HepG2 (cell line): ENCODE measurements around the gene CUL7. TPM values are rescaled to one million over a fixed set of nuclear protein-coding genes. Genes with fewer than 3 reads are reported as not detected.

Source experiments
- ATAC-seq: fragments of 200-7000 bp; cut with Tn5 transposase; 3 replicates; pipeline ENCODE4 v1.9.1; 2020; ENCODE audit warnings: mild to moderate bottlenecking, moderate library complexity
- BruUV-seq: library from RNA; stranded (reverse); fragments of 400-500 nt; replicated peaks from 2 replicates; lab custom pipeline; 2021; lab: Mats Ljungman, UMichigan
- CTCF ChIA-PET: fragments of 300-600 bp; formaldehyde crosslinking; extraction: SDS; loops from one replicate; lab custom pipeline; 2021; ENCODE audit warnings: low total read pairs, inconsistent platforms, low intra/inter-chr PET ratio; lab: Yijun Ruan, JAX
- POLR2A ChIA-PET: fragments of 350-600 bp; sonication (Branson Sonifier 250); formaldehyde crosslinking; loops from one replicate; lab custom pipeline; 2020; ENCODE audit warnings: antibody characterized with exemption, inconsistent platforms; lab: Yijun Ruan, JAX
- DNase-seq: peaks from one replicate; pipeline ENCODE4 v3.0.0-alpha.2; 2015; ENCODE audit warnings: low spot score
- FAIRE-seq: peaks from 3 replicates; lab custom pipeline; 2011; peaks lifted over from hg19 to GRCh38; lab: Jason Lieb, UNC
- H2AFZ ChIP-seq: one replicate; pipeline ENCODE4 v1.6.1; 2011; ENCODE audit warnings: low read length, inconsistent platforms
- H3K27ac ChIP-seq: fragments of 300-600 bp; 3 replicates; pipeline ENCODE4 v1.8.0; 2011; ENCODE audit warnings: mixed run types, mild to moderate bottlenecking, mixed read lengths, low read length, inconsistent platforms; ENCODE audit not compliant: insufficient read depth; ENCODE audit errors: extremely low read length
- H3K27me3 ChIP-seq, 2 experiments: fragments of 200-600 bp in 1 of 2; 2 replicates in 1 of 2; 3 replicates in 1 of 2; pipeline versions ENCODE4 v1.6.0 to v1.8.0; 2011; ENCODE audit warnings: low read length in 2 of 2, mild to moderate bottlenecking in 2 of 2, moderate library complexity in 2 of 2, inconsistent platforms in 1 of 2; ENCODE audit not compliant: insufficient read depth in 2 of 2, control insufficient read depth in 1 of 2
- H3K36me3 ChIP-seq, 2 experiments: fragments of 200-600 bp in 1 of 2; replicated peaks in 1 of 2; 2 replicates in 1 of 2; 3 replicates in 1 of 2; pipeline versions ENCODE4 v1.5.1 to v1.8.0; 2011; ENCODE audit warnings: low read length in 2 of 2, inconsistent platforms in 1 of 2; ENCODE audit not compliant: insufficient read depth in 2 of 2, control insufficient read depth in 1 of 2
- H3K4me1 ChIP-seq: 2 replicates; pipeline ENCODE4 v1.5.1; 2012; ENCODE audit warnings: low read length, inconsistent platforms; ENCODE audit not compliant: insufficient read depth
- H3K4me2 ChIP-seq: 2 replicates; pipeline ENCODE4 v1.6.0; 2011; ENCODE audit warnings: low read depth, low read length, inconsistent platforms
- H3K4me3 ChIP-seq, 3 experiments: fragments of 200-600 bp in 1 of 3; sonication (generic), shearing (Covaris generic) in 1 of 3; replicated peaks in 1 of 3; 2 replicates each; pipeline ENCODE4 v1.5.1; 2011 to 2016; ENCODE audit warnings: low read length in 3 of 3, inconsistent platforms in 2 of 3, low read depth in 2 of 3, mild to moderate bottlenecking in 2 of 3, control low read depth in 1 of 3, mixed read lengths in 1 of 3; ENCODE audit not compliant: insufficient read depth in 1 of 3
- H3K79me2 ChIP-seq: one replicate; pipeline ENCODE4 v1.6.1; 2011; ENCODE audit warnings: low read length, inconsistent platforms; ENCODE audit not compliant: insufficient read depth
- H3K9ac ChIP-seq: 2 replicates; pipeline ENCODE4 v1.6.0; 2011; ENCODE audit warnings: mild to moderate bottlenecking, low read depth, low read length, inconsistent platforms; ENCODE audit not compliant: insufficient read depth
- H3K9me3 ChIP-seq: 2 replicates; pipeline ENCODE4 v1.5.1; 2012; ENCODE audit warnings: mild to moderate bottlenecking, low read length
- H4K20me1 ChIP-seq: 2 replicates; pipeline ENCODE4 v1.6.0; 2011; ENCODE audit warnings: inconsistent platforms, mild to moderate bottlenecking, low read length, moderate library complexity; ENCODE audit not compliant: insufficient read depth
- BCL6 ChIP-seq: IDR thresholded peaks from 2 replicates; pipeline ENCODE4 v1.6.1; 2016; ENCODE audit warnings: missing genetic modification reagents, missing compliant biosample characterization
- CTCF ChIP-seq: sonication (generic); formaldehyde crosslinking; IDR thresholded peaks from 2 replicates; pipeline ENCODE4 v1.5.0; 2020; ENCODE audit warnings: mild to moderate bottlenecking, missing genetic modification reagents, moderate library complexity
- E2F5 ChIP-seq: sonication (generic); formaldehyde crosslinking; conservative IDR thresholded peaks from 2 replicates; pipeline ENCODE4 v1.4.0; 2020; ENCODE audit warnings: missing genetic modification reagents
- FOXO1 ChIP-seq: sonication (generic); formaldehyde crosslinking; IDR thresholded peaks from 2 replicates; pipeline ENCODE4 v1.4.0; 2020; ENCODE audit warnings: missing genetic modification reagents
- HMGA1 ChIP-seq: sonication (generic); formaldehyde crosslinking; conservative IDR thresholded peaks from 2 replicates; pipeline ENCODE4 v1.4.0; 2020; ENCODE audit warnings: missing genetic modification reagents
- MIER2 ChIP-seq: IDR thresholded peaks from 2 replicates; pipeline ENCODE4 v1.6.1; 2016; ENCODE audit warnings: missing biosample characterization, missing genetic modification reagents
- RFX1 ChIP-seq: fragments of 450-650 bp; IDR thresholded peaks from 2 replicates; pipeline ENCODE4 v1.6.1; 2017
- SMAD3 ChIP-seq: sonication (generic); formaldehyde crosslinking; IDR thresholded peaks from 2 replicates; pipeline ENCODE4 v1.4.0; 2020; ENCODE audit warnings: missing genetic modification reagents
- SMARCC2 ChIP-seq: fragments of 450-650 bp; IDR thresholded peaks from 2 replicates; pipeline ENCODE4 v1.6.1; 2017; ENCODE audit warnings: antibody characterized with exemption, mild to moderate bottlenecking
- SOX13 ChIP-seq, 3 experiments: fragments of 450-650 bp in 1 of 3; sonication (generic) in 1 of 3; formaldehyde crosslinking in 1 of 3; IDR thresholded peaks in 2 of 3; conservative IDR thresholded peaks in 1 of 3; 2 replicates each; pipeline versions ENCODE4 v1.5.0 to v1.6.1; 2016 to 2020; ENCODE audit warnings: antibody characterized with exemption in 1 of 3, mild to moderate bottlenecking in 1 of 3, missing compliant biosample characterization in 1 of 3, missing genetic modification reagents in 1 of 3, moderate library complexity in 1 of 3
- ZNF142 ChIP-seq: sonication (generic); formaldehyde crosslinking; IDR thresholded peaks from 2 replicates; pipeline ENCODE4 v1.4.0; 2020; ENCODE audit warnings: missing genetic modification reagents
- ZNF33A ChIP-seq: sonication (generic); formaldehyde crosslinking; IDR thresholded peaks from 2 replicates; pipeline ENCODE4 v1.5.1; 2020; ENCODE audit warnings: missing genetic modification reagents, mild to moderate bottlenecking, moderate library complexity, borderline replicate concordance
- ZNF546 ChIP-seq: sonication (generic); formaldehyde crosslinking; conservative IDR thresholded peaks from 2 replicates; pipeline ENCODE4 v1.8.1; 2023; ENCODE audit warnings: mild to moderate bottlenecking, missing genetic modification reagents
- ZSCAN25 ChIP-seq: sonication (generic); formaldehyde crosslinking; IDR thresholded peaks from 2 replicates; pipeline ENCODE4 v1.8.0; 2022; ENCODE audit warnings: mild to moderate bottlenecking, missing genetic modification reagents
- WGBS: methylation state at CpG from one replicate; pipeline ENCODE4 v1.1.6; 2017; ENCODE audit warnings: low lambda C conversion rate; 5-methylcytosine and 5-hydroxymethylcytosine counted together
- in situ Hi-C: cut with HindIII; loops from 2 replicates; pipeline ENCODE4 v1.10.0; 2017; ENCODE audit warnings: low pct_unique_long_range_greater_than_20kb; ENCODE audit not compliant: extremely low pct_ligation_motif_present
- intact Hi-C: fragments of 100-400 bp; cut with micrococcal nuclease; formaldehyde crosslinking; loops from one replicate; pipeline ENCODE4 v1.10.0; 2022; ENCODE audit not compliant: unreplicated experiment
- polyA plus RNA-seq, 8 experiments: library from polyadenylated mRNA; depleted of rRNA in 3 of 8; stranded (reverse) in 7 of 8; unstranded in 1 of 8; fragments of >200 nt; fragmentation: Illumina TruSeq in 4 of 8; extraction: Trizol in 4 of 8; gene quantifications; 2 replicates each; pipeline versions ENCODE4 v1.2.1 to v1.2.3, GENCODE V29; 2011 to 2016; ENCODE audit warnings: low read depth in 4 of 8, missing spikeins in 1 of 8, mixed read lengths in 1 of 8; ENCODE audit not compliant: insufficient read depth in 1 of 8
- total RNA-seq, 5 experiments: library from RNA; depleted of rRNA; stranded (reverse); fragments of >200 nt; fragmentation: Illumina TruSeq; extraction: Trizol; gene quantifications; 2 replicates each; pipeline ENCODE4 v1.2.3, GENCODE V29; 2016; ENCODE audit warnings: low read depth in 1 of 5

Gene CUL7
- total and polyA plus RNA-seq, 2 of the 13 experiments (the other 11 are each of a cell fraction or from before 2014, with no cell fraction given): 32.0 to 60.7 TPM

- WGBS: 66% methylated on average over 6 of the region's 6 CpGs
- Histone ChIP-seq H2AFZ (no peak overlapping the region), H3K27me3 (no peaks in the 10 kb centered on the region), H3K36me3 (peaks cover 13 to 47% of the 10 kb centered on the region in 2 experiments), H3K4me2 (no peak overlapping the region), H3K79me2 (no peaks in the 10 kb centered on the region), H3K4me1 (peaks cover 12% of the 10 kb centered on the region), H3K9me3 (no peaks in the 10 kb centered on the region), H3K9ac (no peak overlapping the region), H3K4me3 (no peak overlapping the region), H3K27ac (peak overlapping the region; percentile 7), H4K20me1 (no peaks in the 10 kb centered on the region)
- DNase-seq (peak; percentile 83), ATAC-seq (peak; percentile 93), FAIRE-seq (peak; percentile 99)
- no TSS peak for BruUV-seq
- in situ Hi-C loops: loop anchor here (10.0 kb wide), 1 partner anchor 55 kb away; no protein-coding TSS in a partner anchor
- ChIA-PET CTCF (interaction anchor here (1.0 to 2.6 kb wide), 3 partner anchors 60 to 169 kb away, joined by 5 to 36 read pairs (median 14); no protein-coding TSS in a partner anchor), POLR2A (interaction anchor here (0.7 to 3.7 kb wide), 4 partner anchors 9 to 34 kb away, joined by 3 to 12 read pairs (median 3); no protein-coding TSS in a partner anchor)
- intact Hi-C loops: loop anchor here (1.0 kb wide), 2 partner anchors 59 to 73 kb away; no protein-coding TSS in a partner anchor
- no peak for TF ChIP-seq FOXO1 (CRISPR knock-in tag)
- TF ChIP-seq CTCF (CRISPR knock-in tag): peak; percentile 72
- no peak for TF ChIP-seq ZSCAN25 (CRISPR knock-in tag)
- no peak for TF ChIP-seq SOX13 (IDR thresholded peaks at IDR 0.05)
- no peak for TF ChIP-seq SOX13 (CRISPR knock-in tag; conservative IDR thresholded peaks at IDR 0.05 in 1 of 2, IDR thresholded peaks at IDR 0.05 in 1 of 2)
- TF ChIP-seq ZNF142 (CRISPR knock-in tag): no peak
- TF ChIP-seq E2F5 (CRISPR knock-in tag): no peak
- no peak for TF ChIP-seq SMAD3 (CRISPR knock-in tag)
- TF ChIP-seq MIER2 (CRISPR knock-in tag): no peak
- TF ChIP-seq SMARCC2: no peak
- no peak for TF ChIP-seq RFX1
- TF ChIP-seq ZNF546 (CRISPR knock-in tag): no peak
- TF ChIP-seq HMGA1 (CRISPR knock-in tag): no peak
- TF ChIP-seq ZNF33A (CRISPR knock-in tag): no peak
- TF ChIP-seq BCL6 (CRISPR knock-in tag): no peak
Observed at GRCh38 chr6:43070028-43070632, 16.5 kb upstream of the CUL7 start.
